ENCODE results near the gene JRKL. TPM values are rescaled to one million over a fixed set of nuclear protein-coding genes. Genes with fewer than 3 reads are reported as not detected.
"Not testable (repeated sequence)": the region's sequence is repeated elsewhere in the genome, so short reads cannot be mapped to it uniquely, and the experiment has no call there.

JRKL gene
- total RNA-seq, 4 donors from 2014 or later = 2.4 to 27.7 (median 7.5) TPM

DNA sequence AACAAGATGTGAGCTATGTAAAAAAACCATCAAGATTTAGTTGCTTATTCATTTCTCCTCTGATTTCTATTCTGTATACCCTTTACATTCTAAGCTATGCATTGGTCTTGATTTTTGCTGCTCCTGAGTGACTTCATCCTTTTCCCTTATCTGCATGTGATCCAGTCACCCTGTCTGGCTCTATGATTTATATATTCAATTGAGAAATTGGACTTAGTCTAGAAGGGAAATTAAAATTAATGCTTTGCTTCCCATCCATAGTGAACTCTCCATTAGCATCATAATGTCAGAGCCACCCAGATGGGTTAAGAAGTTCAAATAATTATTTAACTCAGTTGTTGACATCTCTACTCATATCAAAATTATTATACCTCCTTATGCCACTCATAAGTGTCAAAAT lies 5.0 kb downstream of the JRKL start:
- Histone ChIP-seq H3K36me3 (no peaks in the 10 kb centered on the region), H3K27ac (no peak overlapping the region), H3K27me3 (no peaks in the 10 kb centered on the region), H3K9me3 (no peaks in the 10 kb centered on the region), H3K4me3 (no peak overlapping the region), H3K4me1 (no peaks in the 10 kb centered on the region)
- TF ChIP-seq, protein P1, sequence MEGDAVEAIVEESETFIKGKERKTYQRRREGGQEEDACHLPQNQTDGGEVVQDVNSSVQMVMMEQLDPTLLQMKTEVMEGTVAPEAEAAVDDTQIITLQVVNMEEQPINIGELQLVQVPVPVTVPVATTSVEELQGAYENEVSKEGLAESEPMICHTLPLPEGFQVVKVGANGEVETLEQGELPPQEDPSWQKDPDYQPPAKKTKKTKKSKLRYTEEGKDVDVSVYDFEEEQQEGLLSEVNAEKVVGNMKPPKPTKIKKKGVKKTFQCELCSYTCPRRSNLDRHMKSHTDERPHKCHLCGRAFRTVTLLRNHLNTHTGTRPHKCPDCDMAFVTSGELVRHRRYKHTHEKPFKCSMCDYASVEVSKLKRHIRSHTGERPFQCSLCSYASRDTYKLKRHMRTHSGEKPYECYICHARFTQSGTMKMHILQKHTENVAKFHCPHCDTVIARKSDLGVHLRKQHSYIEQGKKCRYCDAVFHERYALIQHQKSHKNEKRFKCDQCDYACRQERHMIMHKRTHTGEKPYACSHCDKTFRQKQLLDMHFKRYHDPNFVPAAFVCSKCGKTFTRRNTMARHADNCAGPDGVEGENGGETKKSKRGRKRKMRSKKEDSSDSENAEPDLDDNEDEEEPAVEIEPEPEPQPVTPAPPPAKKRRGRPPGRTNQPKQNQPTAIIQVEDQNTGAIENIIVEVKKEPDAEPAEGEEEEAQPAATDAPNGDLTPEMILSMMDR (IDR thresholded peaks at IDR 0.05) = no peak
- no peak for TF ChIP-seq POLR2A (IDR thresholded peaks at IDR 0.05)
- no peak for DNase-seq
- intact Hi-C loops (cut with DNase I; ENCODE audit: low total_unique reads) = no loop called here

DNA sequence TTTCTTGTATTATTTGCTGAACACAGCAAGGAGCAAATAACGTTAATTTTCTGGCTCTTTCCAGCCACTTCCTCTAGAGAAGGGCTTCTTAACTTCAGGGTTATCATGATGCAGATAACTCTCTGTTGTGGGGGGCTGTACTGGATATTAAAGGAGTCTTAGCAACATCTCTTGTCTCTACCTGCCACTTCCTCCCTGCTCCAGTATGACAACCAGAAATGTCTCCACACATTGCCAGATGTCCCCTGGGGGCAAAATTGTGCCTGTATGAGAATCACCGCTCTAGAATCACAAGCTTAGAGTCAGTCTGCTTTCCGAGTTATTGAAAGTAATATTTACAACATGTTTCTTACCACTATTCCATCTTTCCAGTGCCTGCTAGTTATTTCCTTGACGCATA lies 6.8 kb downstream of the JRKL start:
- H3K4me3 ChIP-seq = no peak overlapping the region
- no peaks in the 10 kb centered on the region for H3K27me3 ChIP-seq
- H3K9me3 ChIP-seq = no peaks in the 10 kb centered on the region
- no peak overlapping the region for H3K27ac ChIP-seq
- TF ChIP-seq, protein P1 (IDR thresholded peaks at IDR 0.05) = no peak
- TF ChIP-seq POLR2A (IDR thresholded peaks at IDR 0.05) = no peak
- intact Hi-C loops (cut with DNase I; ENCODE audit: low total_unique reads) = no loop called here
- no peak for DNase-seq
- no peaks in the 10 kb centered on the region for H3K36me3 ChIP-seq
- no peaks in the 10 kb centered on the region for H3K4me1 ChIP-seq

DNA sequence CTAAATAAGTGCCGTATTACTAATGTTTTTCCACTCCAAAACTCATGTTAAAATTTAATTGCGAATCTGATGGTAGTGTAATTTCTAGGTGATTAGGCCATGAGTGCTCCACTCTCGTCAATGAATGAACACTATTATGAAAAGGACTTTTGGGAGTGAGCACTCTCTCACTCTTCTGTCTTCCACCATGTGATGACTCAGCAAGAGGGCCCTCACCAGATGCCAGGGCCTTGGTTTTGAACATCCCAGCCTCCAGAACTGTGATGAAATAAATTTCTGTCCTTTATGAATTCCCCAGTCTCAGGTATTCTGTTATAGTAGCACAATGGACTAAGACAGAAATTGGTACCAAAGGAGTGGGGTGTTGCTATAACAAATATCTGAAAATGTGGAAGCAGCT lies 8.1 kb downstream of the JRKL start:
- no peaks in the 10 kb centered on the region for H3K27me3 ChIP-seq
- no peak for DNase-seq
- intact Hi-C loops (cut with DNase I; ENCODE audit: low total_unique reads) = no loop called here
- no peak overlapping the region for H3K4me3 ChIP-seq
- no peak overlapping the region for H3K27ac ChIP-seq
- H3K36me3 ChIP-seq = no peaks in the 10 kb centered on the region
- TF ChIP-seq, protein P1 (IDR thresholded peaks at IDR 0.05) = no peak
- TF ChIP-seq POLR2A (IDR thresholded peaks at IDR 0.05) = no peak
- H3K4me1 ChIP-seq = no peaks in the 10 kb centered on the region
- no peaks in the 10 kb centered on the region for H3K9me3 ChIP-seq

DNA sequence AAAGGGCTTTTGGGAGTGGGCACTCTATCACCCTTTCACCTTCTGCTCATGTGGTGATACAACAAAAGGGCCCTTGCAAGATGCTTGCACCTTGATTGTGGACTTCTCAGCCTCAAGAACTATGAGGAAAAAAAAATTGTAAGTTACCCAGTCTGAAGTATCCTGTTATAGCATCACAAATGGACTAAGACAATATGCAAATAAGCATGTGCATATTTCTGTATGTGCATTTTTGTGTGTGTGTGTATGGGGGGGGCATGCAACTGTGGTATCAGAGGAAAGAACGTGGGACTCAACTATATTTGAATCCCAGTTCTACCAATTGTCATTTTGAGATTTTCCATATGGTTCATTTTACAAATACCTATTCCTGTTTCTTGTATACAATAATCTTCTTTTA lies 10.9 kb downstream of the JRKL start:
- no peak overlapping the region for H3K27ac ChIP-seq
- no peak for DNase-seq
- no peaks in the 10 kb centered on the region for H3K36me3 ChIP-seq
- no peaks in the 10 kb centered on the region for H3K4me1 ChIP-seq
- TF ChIP-seq POLR2A (IDR thresholded peaks at IDR 0.05) = no peak
- intact Hi-C loops (cut with DNase I; ENCODE audit: low total_unique reads) = no loop called here
- no peaks in the 10 kb centered on the region for H3K9me3 ChIP-seq
- no peaks in the 10 kb centered on the region for H3K27me3 ChIP-seq
- H3K4me3 ChIP-seq = no peak overlapping the region

DNA sequence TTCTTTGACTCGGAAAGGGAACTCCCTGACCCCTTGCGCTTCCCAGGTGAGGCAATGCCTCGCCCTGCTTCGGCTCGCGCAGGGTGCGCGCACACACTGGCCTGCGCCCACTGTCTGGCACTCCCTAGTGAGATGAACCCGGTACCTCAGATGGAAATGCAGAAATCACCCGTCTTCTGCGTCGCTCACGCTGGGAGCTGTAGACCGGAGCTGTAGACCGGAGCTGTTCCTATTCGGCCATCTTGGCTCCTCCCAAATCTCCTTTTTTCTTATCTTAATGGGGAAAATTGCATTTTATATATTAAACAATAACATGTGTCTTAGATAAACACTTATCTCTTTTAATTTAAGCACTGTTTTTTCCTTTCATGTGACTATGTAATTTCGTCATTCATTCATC lies 21.6 kb downstream of the JRKL start:
- H3K36me3 ChIP-seq; H3K27ac ChIP-seq; H3K27me3 ChIP-seq; H3K4me1 ChIP-seq; DNase-seq; H3K9me3 ChIP-seq; intact Hi-C loops (cut with DNase I; ENCODE audit: low total_unique reads); H3K4me3 ChIP-seq: not testable (repeated sequence)

DNA sequence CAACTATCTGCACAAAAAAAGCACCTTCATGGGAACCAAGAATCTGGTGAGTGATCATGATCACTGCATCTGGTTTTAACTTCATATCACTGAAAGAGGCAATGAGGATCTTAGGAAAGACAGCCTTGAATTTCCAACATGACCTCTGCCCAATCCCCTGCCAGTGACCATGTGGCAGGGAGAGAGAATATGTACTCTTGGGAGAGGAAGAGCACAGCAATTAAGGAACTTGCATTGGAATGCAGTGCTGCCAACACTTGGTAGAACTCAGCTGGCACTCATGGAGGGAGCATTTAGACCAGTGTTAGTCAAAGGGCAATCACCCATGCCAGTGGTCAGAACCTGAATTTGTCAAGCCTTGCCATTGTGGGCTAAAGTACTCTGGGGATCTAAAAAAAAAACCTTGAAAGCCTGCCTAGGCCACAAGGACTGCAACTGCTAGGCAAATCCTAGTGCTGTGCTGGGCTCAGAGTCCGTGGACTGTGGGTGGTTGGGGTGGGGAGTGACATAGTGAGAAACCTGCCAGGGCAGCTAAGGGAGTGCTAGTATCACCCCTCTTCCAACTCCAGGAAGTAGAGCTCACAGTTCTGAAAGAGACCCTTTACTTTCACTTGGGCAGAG lies 23.1 kb downstream of the JRKL start:
- H3K9me3 ChIP-seq = no peaks in the 10 kb centered on the region
- DNase-seq = no peak
- H3K36me3 ChIP-seq = no peaks in the 10 kb centered on the region
- TF ChIP-seq POLR2A (IDR thresholded peaks at IDR 0.05) = no peak
- TF ChIP-seq, protein P1 (IDR thresholded peaks at IDR 0.05) = no peak
- H3K4me3 ChIP-seq = no peak overlapping the region
- intact Hi-C loops (cut with DNase I; ENCODE audit: low total_unique reads) = no loop called here
- no peaks in the 10 kb centered on the region for H3K27me3 ChIP-seq
- no peaks in the 10 kb centered on the region for H3K4me1 ChIP-seq
- no peak overlapping the region for H3K27ac ChIP-seq
